MM.1S (cell line): ENCODE data around the gene CARD10.

Experiments
- CTCF ChIP-seq: fragments of 300-600 bp; sonication (generic); IDR thresholded peaks from 2 replicates; pipeline ENCODE4 v1.5.1; 2016; ENCODE audit warnings: antibody characterized with exemption, low read length, mixed read lengths
- EZH2phosphoT487 ChIP-seq: fragments of 300-600 bp; sonication (generic); IDR thresholded peaks from 2 replicates; pipeline ENCODE4 v1.6.1; 2018; ENCODE audit warnings: antibody characterized with exemption, low read length

GRCh38 chr22:37491106-37491505, 28.1 kb downstream of the CARD10 start:
- TF ChIP-seq CTCF (no peak), EZH2phosphoT487 (no peak)
